Dermis microvascular lymphatic vessel endothelial cell (primary cell): ENCODE data around the gene TMCO2. TPM values are rescaled to one million over a fixed set of nuclear protein-coding genes. Genes with fewer than 3 reads are reported as not detected.

Experiments
- total RNA-seq: library from RNA; depleted of rRNA; stranded (reverse); fragments of >200 nt; gene quantifications from 2 replicates; pipeline ENCODE4 v1.2.1, GENCODE V29; 2014

The TMCO2 gene
- total RNA-seq, 1 donor from 2014 or later: not detected

Other genes with a start within 250 kb of the TMCO2 start
- gene CAP1, start 207.2 kb upstream of the TMCO2 start, total RNA-seq: 364 and 408 TPM in 2 replicates
- 54.9 and 65.6 TPM in 2 replicates for gene PPT1, start 150.7 kb upstream of the TMCO2 start, total RNA-seq
- 14.1 and 17.1 TPM in 2 replicates for gene RLF, start 86.5 kb upstream of the TMCO2 start, total RNA-seq
- 48.7 and 51.9 TPM in 2 replicates for gene ZMPSTE24, start 10.3 kb downstream of the TMCO2 start, total RNA-seq
- gene COL9A2, start 69.3 kb downstream of the TMCO2 start, total RNA-seq: 0.39 and 0.51 TPM in 2 replicates
- 3.7 and 4.2 TPM in 2 replicates for gene SMAP2, start 125.8 kb downstream of the TMCO2 start, total RNA-seq
- 0.77 and 0.89 TPM in 2 replicates for gene ZFP69B, start 202.5 kb downstream of the TMCO2 start, total RNA-seq
- gene ZFP69, start 229.4 kb downstream of the TMCO2 start, total RNA-seq: 1.4 and 1.5 TPM in 2 replicates